Peyer's patch (tissue), 4 donors: Measurements from ENCODE around the gene NDUFB5.

Experiments used
- POLR2A ChIP-seq, 2 donors: fragments of 450-650 bp; IDR thresholded peaks; one replicate each; pipeline ENCODE4 v1.5.1; 2017; ENCODE audit warnings: antibody characterized with exemption in 2 of 2, mild to moderate bottlenecking in 2 of 2, moderate library complexity in 2 of 2
- TF ChIP-seq, protein P1 (sequence below), 6 experiments: fragments of 450-650 bp in 4 of 6; fragments of 200-600 bp in 2 of 6; sonication (generic) in 1 of 6; IDR thresholded peaks; one replicate each; pipeline ENCODE4 v1.5.1; 2017 to 2019; ENCODE audit warnings: antibody characterized with exemption in 6 of 6, mild to moderate bottlenecking in 3 of 6, moderate library complexity in 1 of 6

DNA sequence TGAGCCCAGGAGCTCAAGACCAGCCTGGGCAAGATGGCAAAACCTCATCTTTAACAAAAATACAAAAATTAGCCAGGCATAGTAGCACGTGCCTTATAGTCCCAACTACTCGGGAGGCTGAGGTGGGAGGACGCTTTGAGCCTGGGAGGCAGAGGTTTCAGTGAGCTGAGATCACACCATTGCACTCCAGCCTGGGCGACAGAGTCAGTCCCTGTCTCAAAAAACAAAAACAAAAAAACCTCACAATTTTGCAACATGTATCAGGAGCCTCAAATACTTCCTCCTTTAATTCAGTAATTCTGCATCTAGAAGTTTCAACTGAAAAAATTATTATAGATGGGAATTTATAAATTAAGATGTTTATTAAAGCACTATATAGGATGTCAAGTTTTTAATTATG lies 1.3 kb upstream of the NDUFB5 start:
- TF ChIP-seq, protein P1, sequence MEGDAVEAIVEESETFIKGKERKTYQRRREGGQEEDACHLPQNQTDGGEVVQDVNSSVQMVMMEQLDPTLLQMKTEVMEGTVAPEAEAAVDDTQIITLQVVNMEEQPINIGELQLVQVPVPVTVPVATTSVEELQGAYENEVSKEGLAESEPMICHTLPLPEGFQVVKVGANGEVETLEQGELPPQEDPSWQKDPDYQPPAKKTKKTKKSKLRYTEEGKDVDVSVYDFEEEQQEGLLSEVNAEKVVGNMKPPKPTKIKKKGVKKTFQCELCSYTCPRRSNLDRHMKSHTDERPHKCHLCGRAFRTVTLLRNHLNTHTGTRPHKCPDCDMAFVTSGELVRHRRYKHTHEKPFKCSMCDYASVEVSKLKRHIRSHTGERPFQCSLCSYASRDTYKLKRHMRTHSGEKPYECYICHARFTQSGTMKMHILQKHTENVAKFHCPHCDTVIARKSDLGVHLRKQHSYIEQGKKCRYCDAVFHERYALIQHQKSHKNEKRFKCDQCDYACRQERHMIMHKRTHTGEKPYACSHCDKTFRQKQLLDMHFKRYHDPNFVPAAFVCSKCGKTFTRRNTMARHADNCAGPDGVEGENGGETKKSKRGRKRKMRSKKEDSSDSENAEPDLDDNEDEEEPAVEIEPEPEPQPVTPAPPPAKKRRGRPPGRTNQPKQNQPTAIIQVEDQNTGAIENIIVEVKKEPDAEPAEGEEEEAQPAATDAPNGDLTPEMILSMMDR (IDR thresholded peaks at IDR 0.05): no peak
- TF ChIP-seq POLR2A (IDR thresholded peaks at IDR 0.05): no peak
